Suprapubic skin (tissue), 3 donors: ENCODE results near the gene PPP2R3A.

Source experiments
- EP300 ChIP-seq: sonication (generic); formaldehyde crosslinking; IDR thresholded peaks from one replicate; pipeline ENCODE4 v1.6.1; 2017; ENCODE audit warnings: antibody characterized with exemption
- POLR2A ChIP-seq, 2 donors: fragments of 450-650 bp; IDR thresholded peaks; one replicate each; pipeline ENCODE4 v1.6.1; 2017; ENCODE audit warnings: antibody characterized with exemption in 2 of 2, mild to moderate bottlenecking in 2 of 2, moderate library complexity in 2 of 2
- TF ChIP-seq, protein P1 (sequence below), 2 donors: fragments of 200-600 bp in 1 of 2; fragments of 450-650 bp in 1 of 2; sonication (generic) in 1 of 2; IDR thresholded peaks; one replicate each; pipeline ENCODE4 v1.5.1; 2016 to 2019; ENCODE audit warnings: antibody characterized with exemption in 2 of 2, mild to moderate bottlenecking in 1 of 2, moderate library complexity in 1 of 2

DNA sequence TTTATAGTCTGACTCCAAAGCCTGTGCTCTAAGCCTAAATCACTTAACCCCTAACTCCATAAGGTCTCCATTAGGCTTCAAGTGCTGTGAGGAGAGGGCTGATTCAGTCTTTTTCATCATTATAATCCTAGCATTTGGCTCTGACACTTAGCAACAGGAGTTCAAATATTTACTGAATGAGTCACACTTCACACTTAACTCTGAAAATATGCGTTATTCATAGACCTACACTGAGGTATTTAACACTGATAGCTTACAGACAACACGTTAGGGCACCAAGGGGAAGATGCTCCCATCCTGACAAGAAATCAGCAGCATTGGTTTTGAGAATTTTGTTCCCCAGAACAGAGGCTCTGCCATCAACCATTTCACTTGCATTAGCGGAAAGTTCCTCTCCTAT is 177.1 kb downstream of the PPP2R3A start:
- TF ChIP-seq, protein P1, sequence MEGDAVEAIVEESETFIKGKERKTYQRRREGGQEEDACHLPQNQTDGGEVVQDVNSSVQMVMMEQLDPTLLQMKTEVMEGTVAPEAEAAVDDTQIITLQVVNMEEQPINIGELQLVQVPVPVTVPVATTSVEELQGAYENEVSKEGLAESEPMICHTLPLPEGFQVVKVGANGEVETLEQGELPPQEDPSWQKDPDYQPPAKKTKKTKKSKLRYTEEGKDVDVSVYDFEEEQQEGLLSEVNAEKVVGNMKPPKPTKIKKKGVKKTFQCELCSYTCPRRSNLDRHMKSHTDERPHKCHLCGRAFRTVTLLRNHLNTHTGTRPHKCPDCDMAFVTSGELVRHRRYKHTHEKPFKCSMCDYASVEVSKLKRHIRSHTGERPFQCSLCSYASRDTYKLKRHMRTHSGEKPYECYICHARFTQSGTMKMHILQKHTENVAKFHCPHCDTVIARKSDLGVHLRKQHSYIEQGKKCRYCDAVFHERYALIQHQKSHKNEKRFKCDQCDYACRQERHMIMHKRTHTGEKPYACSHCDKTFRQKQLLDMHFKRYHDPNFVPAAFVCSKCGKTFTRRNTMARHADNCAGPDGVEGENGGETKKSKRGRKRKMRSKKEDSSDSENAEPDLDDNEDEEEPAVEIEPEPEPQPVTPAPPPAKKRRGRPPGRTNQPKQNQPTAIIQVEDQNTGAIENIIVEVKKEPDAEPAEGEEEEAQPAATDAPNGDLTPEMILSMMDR (IDR thresholded peaks at IDR 0.05): no peak
- TF ChIP-seq EP300 (no peak), POLR2A (IDR thresholded peaks at IDR 0.05) (no peak)
